Activated T-cell treated with anti-CD3 and anti-CD28 coated beads for 24 hours (primary cell): ENCODE measurements around the gene SLC25A21.
"Not testable (repeated sequence)": the region's sequence is repeated elsewhere in the genome, so short reads cannot be mapped to it uniquely, and the experiment has no call there.

ENCODE experiments used
- DNase-seq: peaks from one replicate; pipeline ENCODE4 v3.0.0-alpha.2; 2020; ENCODE audit warnings: low read depth

SLC25A21 gene

DNA sequence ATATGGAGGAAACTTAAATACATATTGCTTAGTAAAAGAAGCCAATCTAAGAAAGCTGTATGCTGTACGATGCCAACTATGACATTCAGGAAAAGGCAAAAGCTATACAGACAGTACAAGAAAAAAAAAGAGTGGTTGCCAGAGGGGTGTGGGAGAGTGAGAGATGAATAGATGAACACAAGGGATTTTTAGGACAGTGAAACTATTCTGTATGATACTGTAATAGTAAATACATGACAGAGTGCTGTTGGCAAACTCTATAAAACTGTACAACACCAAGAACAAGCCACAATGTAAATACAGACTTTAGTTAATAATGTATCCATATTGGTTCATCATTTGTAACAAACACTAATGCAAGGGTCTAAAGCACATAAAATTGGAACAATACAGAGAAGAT lies 14.5 kb upstream of the SLC25A21 start:
- no peak for DNase-seq

DNA sequence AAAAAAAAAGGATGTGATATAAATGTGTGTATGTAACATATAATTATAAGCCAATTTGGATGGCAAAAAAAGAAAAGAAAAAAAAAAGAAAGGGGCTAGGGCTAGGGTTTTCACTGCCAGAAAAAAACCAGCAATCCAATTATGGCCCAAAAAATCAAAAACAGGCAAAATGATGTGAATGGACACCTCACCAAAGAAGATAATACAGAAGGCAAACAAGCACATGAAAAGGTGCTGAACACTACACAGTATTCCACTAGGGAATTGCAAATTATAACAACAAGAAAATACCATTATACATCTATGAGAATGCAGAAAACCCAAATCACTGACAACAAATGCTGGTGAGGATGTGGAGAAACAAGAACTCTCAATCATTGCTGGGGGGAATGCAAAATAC lies 13.3 kb upstream of the SLC25A21 start:
- DNase-seq, result no peak

DNA sequence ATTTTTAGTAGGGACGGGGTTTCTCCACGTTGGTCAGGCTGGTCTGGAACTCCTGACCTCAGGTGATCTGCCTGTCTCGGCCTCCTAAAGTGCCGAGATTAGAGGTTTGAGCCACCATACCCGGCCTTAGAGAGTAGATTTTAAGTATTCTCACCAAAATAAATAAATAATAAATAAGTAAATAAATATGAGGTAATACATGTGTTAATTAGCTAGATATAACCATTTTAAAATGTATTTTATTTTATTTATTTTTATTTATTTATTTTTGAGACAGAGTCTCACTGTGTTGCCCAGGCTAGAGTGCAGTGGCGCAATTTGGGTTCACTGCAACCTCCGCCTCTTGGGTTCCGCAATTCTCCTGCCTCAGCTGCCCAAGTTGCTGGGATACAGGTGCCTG lies 12.1 kb upstream of the SLC25A21 start:
- not testable (repeated sequence) for DNase-seq

DNA sequence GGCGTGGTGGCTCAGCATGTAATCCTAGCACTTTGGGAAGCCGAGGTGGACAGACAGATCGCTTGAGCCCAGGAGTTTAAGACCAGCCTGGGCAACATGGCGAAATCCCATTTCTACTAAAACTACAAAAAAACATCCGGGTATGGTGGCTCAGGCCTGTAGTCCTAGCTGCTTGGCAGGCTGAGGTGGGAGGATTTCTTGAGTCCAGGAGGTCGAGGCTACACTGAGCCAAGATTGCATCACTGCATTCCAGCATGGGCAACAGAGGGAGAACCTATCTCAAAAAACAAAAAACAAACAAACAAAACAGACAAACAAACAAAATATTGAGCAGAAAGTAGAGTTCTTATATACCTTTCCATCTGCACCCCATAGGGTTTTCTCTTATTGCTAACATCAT lies 9.0 kb upstream of the SLC25A21 start:
- no peak for DNase-seq

DNA sequence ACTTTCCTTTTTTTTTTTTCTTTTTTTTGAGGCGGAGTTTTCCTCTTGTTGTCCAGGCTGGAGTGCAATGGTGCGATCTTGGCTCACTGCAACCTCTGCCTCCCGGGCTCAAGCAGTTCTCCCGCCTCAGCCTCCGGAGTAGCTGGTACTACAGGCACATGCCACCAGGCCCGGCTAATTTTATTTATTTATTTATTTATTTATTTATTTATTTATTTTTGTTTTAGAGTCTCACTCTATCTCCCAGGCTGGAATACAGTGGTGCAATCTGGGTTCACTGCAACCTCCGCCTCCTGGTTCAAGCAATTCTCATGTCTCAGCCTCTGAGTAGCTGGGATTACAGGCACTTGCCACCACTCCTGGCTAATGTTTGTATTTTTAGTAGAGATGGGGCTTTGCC lies 8.5 kb upstream of the SLC25A21 start:
- not testable (repeated sequence) for DNase-seq

DNA sequence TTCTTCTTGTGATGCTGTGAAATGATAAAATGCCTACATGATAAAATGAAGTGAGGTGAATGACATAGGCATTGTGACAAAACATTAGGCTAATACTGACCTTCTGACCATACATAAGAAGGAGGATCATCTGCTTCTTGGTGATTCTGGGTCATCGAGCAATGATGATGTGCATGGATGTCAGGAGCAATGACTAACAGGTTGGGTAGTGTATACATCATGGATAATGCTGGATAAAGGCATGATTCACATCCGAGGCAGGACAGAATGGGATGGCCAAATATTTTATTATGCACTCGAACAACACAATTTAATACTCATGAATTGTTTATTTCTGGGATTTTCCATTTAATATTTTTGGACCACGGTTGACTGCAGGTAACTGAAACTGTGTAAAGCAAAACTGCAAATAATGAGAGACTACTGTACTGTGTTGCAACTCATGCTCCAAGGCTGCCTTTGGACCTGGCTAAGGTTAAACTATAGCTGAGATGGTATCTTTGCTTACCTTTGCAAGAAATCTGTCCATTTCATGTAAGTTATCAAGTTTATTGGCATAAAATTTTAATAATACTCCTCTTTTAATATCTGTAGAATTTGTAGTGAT lies 7.6 kb upstream of the SLC25A21 start:
- DNase-seq, result no peak

DNA sequence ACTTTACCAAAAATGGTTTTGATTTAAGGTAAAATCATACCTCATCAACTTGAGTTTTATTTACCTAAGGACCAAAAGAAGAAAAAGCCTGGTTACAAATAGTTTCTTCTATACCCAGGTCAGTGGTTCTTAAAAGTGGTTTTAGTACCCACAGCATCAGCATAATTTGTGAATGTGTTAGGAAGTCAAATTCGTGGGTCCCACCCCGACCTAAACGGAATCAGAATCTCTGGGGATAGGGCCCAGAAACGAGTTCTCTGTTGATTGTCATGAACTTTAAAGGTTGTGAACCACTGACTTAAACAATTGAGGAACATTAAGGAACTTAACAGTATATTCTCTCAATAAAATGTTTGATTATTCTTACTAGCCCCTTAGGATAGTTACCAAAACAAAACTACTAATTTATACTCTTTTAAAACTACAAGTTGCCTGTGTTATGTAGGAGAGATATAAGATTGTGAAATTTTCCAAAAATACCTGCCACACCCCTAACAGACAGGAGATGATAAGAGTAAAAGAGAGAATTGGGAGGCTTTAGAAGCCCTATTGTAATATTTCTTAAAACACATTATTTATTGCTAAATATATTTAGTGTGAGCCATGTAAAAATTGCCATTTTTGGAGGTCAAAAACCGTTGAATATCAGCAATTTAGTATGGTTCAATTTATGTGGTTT lies 669 bp upstream of the SLC25A21 start:
- DNase-seq, result no peak

DNA sequence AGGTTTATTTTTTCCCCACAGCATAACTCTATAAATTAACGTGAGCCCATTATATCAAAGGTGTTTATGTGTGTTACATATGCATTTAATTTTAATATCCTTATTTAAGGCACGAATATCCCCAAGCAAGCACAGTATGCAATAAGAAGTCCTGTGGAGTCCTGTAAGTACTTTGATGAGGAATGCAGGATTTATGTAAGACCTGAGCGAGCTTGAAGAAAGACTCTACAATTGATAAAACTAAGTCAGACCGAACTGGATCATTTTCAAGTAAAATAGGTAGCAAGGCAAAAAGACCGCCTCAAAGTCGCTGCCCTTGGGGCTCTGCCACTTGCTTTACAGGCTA lies 755 bp downstream of the SLC25A21 start:
- no peak for DNase-seq

DNA sequence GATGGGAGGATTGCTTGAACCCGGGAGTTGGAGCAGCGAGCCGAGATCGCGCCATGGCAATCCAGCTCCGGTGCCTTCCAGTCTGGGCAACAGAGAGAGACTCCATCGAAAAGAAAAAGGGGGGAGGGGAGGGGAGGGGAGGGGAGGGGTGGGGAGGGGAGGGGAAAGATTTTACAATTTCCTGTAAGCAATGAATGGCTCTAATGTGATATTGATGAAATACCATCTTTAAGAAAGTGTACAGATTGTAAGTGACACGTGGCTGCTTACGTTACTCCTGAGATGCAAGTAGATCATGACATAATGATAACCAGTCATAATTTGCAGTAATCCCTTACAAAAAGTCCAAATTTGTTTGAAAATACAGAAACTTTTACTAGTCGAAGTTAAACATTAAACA lies 1.4 kb downstream of the SLC25A21 start:
- DNase-seq, result no peak

DNA sequence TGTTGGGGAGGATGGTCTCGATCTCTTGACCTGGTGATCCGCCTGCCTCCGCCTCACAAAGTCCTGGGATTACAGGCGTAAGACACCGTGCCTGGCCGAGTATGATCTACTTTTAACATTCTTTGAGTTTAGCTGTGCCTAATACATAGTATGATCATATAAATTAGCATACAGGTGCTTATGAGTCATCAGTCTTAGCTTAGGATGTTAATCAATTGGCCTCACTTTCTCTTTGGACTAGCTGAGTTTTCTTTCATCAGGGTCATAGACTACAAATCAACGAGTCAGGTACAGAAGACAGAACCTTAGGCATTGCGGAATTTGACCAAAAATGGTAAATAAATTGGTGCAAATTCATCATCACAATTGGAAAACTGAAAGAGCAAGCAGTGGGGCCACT lies 2.2 kb downstream of the SLC25A21 start:
- DNase-seq, result no peak

DNA sequence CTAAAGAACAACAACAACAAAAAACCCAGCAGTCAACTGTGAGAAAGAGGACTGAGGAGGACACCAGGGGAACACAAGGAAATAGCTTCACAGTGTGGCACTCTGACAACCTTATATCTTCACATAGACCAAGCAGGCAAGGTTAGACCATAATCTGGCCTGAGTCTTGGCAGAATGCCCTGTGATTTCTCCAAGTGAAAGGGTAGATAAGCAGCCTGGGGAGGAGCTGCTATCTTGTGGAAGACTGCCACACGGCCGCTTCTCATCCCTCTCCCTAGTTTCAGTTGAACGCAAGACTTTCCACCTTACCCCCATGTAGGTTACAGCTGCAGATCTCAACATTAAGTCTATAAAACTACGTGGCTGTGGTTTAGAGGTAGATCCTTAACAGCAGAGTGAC lies 3.7 kb downstream of the SLC25A21 start:
- no peak for DNase-seq

DNA sequence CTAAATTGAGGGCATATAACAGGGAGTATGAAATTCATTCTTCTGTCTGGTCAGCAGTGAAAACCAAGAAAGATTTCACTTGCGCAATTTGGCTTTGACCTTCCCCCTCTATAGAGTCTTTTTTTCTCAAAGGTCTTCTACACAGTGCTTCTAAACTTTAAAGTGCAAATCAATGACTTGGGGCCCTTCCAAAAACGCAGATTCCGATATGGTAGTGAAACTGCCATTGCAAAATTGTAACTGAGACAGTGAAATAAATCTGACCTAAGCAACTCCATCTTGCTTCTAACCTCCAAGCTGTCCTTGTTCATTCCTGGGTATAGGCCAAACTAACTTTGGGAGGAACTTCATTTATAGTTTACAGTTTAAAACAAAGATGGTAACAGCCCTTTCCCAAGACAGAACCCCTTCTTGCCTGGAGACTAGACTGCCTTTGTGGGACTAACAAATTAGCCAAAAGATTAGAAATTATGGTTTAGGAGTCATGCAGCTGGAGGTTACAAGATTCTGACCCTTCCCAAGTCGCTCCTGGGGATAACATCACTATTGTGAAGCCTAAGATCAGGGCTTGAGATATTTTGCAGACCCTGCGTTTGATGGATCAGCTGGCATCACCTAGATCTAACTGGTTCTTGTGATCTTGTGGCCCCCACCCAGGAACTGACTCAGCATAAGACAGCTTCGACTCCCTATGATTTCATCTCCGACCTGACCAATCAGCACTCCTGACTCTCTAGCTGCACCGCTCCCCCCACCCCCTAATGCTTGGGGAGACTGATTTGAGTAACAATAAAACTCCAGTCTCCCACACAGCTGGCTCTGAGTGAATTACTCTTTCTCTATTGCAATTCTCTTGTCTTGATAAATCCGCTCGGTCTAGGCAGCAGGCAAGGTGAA lies 5.0 kb downstream of the SLC25A21 start:
- no peak for DNase-seq

DNA sequence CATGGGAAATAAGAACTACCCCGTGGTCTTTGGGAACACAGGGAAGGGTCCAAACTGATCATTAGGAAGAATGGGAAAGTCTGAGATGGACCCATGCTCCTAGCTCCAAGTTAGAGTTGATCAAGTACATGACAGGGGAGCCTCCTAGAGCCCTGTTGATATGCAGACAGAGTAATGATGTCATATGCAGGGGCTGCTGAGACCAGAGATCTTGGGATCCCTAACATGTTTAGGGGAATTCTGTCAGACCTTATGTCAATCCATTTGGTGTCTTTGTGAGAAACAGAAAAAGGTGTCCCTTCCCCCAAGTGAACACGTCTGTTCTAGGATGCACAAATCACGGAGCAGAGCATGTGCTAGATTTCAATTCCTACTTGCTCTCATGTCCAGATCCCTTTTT lies 6.6 kb downstream of the SLC25A21 start:
- no peak for DNase-seq

DNA sequence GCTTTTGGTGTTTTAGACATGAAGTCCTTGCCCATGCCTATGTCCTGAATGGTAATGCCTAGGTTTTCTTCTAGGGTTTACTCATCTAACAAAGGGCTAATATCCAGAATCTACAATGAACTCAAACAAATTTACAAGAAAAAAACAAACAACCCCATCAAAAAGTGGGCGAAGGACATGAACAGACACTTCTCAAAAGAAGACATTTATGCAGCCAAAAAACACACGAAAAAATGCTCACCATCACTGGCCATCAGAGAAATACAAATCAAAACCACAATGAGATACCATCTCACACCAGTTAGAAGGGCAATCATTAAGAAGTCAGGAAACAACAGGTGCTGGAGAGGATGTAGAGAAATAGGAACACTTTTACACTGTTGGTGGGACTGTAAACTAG lies 10.1 kb downstream of the SLC25A21 start:
- DNase-seq, result not testable (repeated sequence)

DNA sequence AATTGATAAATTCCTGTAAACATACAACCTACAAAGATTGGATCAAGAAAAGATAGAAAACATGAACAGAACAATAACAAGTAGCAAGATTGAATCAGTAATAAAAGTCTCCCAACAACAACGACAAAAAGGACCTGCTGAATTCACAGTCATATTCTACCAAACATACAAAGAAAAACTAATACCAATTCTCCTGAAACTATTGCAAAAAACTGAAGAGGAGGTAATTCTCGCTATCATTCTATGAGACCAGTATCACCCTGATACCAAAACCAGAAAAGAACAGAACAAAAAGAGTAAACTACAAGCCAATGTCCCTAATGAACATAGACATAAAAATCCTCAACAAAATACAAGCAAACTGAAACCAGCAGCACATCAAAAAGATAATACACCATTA lies 14.4 kb downstream of the SLC25A21 start:
- no peak for DNase-seq

DNA sequence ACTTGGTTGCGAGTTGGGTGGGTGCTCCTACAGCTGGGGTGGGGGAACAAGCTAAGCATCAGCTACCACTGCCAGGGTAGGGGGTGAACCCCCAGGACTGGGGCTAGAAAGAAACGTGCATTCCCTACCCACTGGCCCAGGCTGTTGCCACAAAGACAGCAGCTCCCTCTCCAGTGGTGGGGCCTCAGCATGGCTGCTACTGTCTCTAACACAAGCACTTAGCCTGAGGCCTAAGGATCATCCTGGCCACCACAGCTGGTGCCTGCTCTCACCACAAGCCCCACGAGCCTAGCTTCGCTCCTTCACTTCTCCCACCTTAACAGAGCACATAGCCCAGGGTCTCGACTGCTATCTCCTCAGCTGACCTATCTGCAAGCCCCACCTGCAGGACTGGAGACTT lies 18.9 kb downstream of the SLC25A21 start:
- DNase-seq, result no peak

DNA sequence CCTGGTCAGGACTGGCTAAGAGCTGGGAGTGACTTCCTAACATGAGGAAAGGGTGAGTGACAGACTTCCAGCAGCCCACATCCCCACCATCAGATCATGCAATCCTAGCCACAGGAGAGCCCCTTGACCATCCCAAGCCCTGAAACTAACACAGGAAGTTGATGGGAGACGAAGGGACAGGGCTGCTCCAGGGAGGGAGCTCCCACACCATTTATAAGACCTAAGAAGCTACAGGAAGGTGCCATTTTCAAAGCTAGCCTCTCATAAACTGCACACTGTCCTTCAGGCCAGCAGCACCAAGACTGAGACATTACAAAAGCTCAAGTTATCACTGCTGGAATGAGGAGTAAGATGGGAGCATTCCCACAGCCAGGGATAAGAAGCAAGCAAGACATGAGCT lies 19.4 kb downstream of the SLC25A21 start:
- no peak for DNase-seq

DNA sequence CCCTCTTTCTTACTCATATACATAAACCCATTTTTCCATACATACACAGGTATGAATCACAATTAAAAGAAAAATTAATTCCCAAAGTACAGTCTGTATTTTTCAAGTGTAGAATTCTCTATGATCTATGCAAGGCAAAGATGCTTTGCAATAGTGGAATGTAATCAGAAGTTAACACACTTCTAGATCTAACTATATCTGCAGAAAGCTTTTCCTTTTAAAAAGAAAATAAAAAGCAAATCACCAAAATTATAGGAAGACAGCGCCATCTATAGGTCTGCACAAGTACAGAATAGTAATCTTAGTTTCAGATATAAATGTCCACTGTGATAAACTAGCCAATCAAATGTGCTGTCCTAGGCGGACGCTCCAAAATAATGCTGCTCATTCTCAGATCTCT lies 22.0 kb downstream of the SLC25A21 start:
- DNase-seq, result no peak

DNA sequence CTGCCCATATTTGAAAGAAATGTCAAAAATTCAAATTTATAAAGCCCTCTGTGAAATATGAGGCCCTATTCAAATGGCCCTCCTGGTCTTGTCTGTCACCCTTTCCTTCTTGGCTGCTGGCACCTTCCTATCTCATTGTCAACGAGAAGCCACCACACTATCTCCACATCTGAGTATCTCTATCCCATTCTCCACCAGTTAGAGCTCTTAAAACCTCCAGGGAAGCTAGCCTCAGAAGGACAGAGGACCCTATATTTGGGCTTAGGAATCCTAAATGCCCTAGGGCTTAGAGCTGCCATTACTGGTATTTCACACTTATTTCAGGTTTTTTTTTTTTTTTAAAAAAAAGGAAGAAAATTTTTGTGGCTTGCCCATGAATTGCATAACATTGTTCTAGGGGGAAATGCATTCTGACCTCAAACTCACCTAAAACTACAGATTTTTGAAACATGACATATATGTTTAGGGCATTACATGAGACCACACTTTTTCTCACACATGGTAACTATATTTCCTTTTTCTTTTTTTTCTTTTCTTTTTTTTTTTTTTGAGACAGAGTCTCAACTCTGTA lies 25.0 kb downstream of the SLC25A21 start:
- no peak for DNase-seq

DNA sequence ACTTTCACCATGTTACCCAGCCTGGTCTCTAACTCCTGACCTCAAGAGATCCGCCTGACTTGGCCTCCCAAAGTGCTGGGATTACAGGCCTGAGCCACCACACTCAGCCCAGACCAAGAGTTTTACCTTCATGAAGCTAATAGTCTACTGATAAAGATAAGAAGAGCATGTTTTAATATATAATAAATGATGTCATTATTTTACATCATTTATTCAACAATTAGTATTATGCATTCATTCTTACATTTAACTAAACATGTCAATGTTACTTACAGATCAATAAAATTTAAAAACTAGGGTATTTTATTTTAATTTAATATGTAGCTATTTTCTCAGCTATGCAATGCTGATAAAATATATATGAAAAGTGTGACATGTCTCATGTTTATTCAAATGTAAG lies 26.0 kb downstream of the SLC25A21 start:
- DNase-seq, result not testable (repeated sequence)

DNA sequence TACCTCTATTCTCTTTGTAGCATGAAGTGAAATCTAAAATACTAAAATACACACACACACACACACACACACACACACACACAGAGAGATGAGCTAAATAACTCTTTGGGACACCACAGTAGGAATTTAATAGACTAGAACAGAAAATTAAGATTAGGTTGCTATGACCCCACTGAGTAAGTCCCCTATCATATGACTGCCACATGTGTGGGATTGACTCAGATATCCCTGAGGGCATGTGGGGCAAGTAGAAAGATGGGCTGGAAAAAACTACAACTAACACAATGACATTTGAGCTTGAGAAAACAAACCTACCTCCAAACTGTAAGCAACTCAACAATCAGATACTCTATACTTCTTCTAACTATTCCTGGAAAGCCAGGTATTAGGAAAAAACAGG lies 27.0 kb downstream of the SLC25A21 start:
- no peak for DNase-seq

DNA sequence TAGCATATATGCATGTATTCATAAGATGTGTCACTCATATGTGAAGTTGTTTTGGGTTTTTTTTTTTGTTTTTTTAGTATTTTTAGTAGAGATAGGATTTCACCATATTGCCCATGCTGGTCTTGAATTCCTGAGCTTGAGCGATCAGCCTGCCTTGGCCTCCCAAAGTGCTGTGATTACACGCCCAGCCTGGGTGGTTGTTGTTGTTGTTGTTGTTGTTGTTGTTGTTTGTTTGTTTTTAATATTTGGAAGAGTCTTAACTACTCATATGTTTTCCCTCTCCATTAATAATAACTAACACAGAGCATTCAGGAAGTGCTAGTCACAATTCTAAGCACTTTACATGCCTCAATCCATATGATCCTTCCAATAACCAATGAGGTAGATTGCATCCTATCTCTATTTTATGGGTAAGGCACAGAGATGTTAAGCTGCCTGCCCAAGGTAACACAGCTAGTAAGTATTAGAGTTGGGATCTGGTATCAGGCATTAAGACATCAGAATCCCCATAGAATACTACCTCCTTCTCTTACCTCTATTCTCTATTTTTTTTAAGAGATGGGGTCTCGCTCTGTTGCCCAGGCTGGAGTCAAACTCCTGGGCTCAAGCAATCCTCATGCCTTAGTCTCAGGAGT lies 27.6 kb downstream of the SLC25A21 start:
- DNase-seq, result no peak

DNA sequence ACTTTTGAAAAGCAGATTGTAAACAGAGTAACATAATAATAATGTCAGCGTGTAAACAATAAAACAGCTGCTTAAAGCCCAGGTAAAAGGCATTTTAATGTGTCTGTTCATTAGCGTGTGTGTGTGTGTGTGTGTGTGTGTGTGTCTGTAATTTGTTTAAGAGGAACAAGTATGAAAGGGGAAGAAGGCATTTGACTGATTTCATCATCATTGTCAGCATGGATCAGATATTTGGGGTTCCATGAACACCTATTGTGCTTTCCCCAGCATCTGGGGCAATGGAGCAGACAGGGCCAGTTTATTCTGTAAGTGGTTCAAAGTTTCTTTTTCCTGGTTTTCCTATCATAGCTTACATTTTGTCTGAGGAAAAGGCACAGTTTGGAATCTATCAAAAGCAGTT lies 28.9 kb downstream of the SLC25A21 start:
- no peak for DNase-seq
